Endodermal cell (in vitro differentiated cells): ENCODE measurements around the gene TNFRSF8. TPM values are rescaled to one million over a fixed set of nuclear protein-coding genes. Genes with fewer than 3 reads are reported as not detected.
"Not testable (repeated sequence)": the region's sequence is repeated elsewhere in the genome, so short reads cannot be mapped to it uniquely, and the experiment has no call there.

Source experiments
- DNase-seq: peaks from one replicate; pipeline ENCODE4 v3.0.0-alpha.2; 2017
- H3K27ac ChIP-seq: 2 replicates; pipeline ENCODE4 v1.5.1; 2013; ENCODE audit warnings: mild to moderate bottlenecking, low read depth, low read length, moderate library complexity
- H3K27me3 ChIP-seq: 2 replicates; pipeline ENCODE4 v1.6.1; 2013; ENCODE audit warnings: mild to moderate bottlenecking, low read length, moderate library complexity; ENCODE audit not compliant: insufficient read depth, control insufficient read depth, poor library complexity, severe bottlenecking
- H3K36me3 ChIP-seq: 2 replicates; pipeline ENCODE4 v1.7.0; 2013; ENCODE audit warnings: mild to moderate bottlenecking, low read length, moderate library complexity; ENCODE audit not compliant: control insufficient read depth, insufficient read depth
- H3K4me1 ChIP-seq: one replicate; pipeline ENCODE4 v1.7.0; 2013; ENCODE audit warnings: low read length; ENCODE audit not compliant: control insufficient read depth, insufficient read depth
- H3K4me3 ChIP-seq: 2 replicates; pipeline ENCODE4 v1.5.1; 2013; ENCODE audit warnings: mild to moderate bottlenecking, low read length, moderate library complexity
- H3K9ac ChIP-seq: 2 replicates; pipeline ENCODE4 v1.6.1; 2013; ENCODE audit warnings: mild to moderate bottlenecking, low read length, moderate library complexity; ENCODE audit not compliant: poor library complexity, severe bottlenecking; ENCODE audit errors: extremely low read depth
- H3K9me3 ChIP-seq: 2 replicates; pipeline ENCODE4 v1.6.1; 2013; ENCODE audit warnings: mild to moderate bottlenecking, low read length, moderate library complexity; ENCODE audit not compliant: control insufficient read depth
- H3K27ac Mint-ChIP-seq: 2 replicates; pipeline ENCODE4 v1.8.0; 2020; ENCODE audit warnings: mixed read lengths
- H3K27me3 Mint-ChIP-seq: 2 replicates; pipeline ENCODE4 v1.8.0; 2021; ENCODE audit warnings: mild to moderate bottlenecking, mixed read lengths; ENCODE audit not compliant: insufficient read depth
- H3K36me3 Mint-ChIP-seq: 2 replicates; pipeline ENCODE4 v1.8.0; 2020; ENCODE audit warnings: low read depth, mixed read lengths
- H3K4me1 Mint-ChIP-seq: 2 replicates; pipeline ENCODE4 v1.8.0; 2020; ENCODE audit warnings: mixed read lengths
- H3K4me3 Mint-ChIP-seq: 2 replicates; pipeline ENCODE4 v1.8.0; 2020; ENCODE audit warnings: mild to moderate bottlenecking, moderate library complexity, mixed read lengths
- H3K9me3 Mint-ChIP-seq: 2 replicates; pipeline ENCODE4 v1.8.0; 2020; ENCODE audit warnings: mild to moderate bottlenecking, mixed read lengths
- WGBS, 2 experiments: methylation state at CpG; one replicate each; pipeline versions ENCODE4 v1.1.5 to v1.1.7; 2013; ENCODE audit warnings: missing lambda C conversion rate in 2 of 2, mixed read lengths in 1 of 2; ENCODE audit not compliant: insufficient coverage in 1 of 2, insufficient read length in 1 of 2; 5-methylcytosine and 5-hydroxymethylcytosine counted together
- total RNA-seq, 2 donors: library from RNA; stranded (reverse); fragmentation: NEBNext Ultra II Directional in 1 of 2; extraction: Animal tissue kit (Norgen Biotek cat#: 25700) in 1 of 2; gene quantifications; 2 replicates in 1 of 2; 3 replicates in 1 of 2; pipeline ENCODE4 v1.2.1, GENCODE V29; 2021
- TF ChIP-seq, protein P1 (sequence below): fragments of 200-600 bp; sonication (generic); conservative IDR thresholded peaks from 2 replicates; pipeline ENCODE4 v1.5.0; 2021; ENCODE audit warnings: antibody characterized with exemption, mild to moderate bottlenecking

TNFRSF8 gene
- total RNA-seq, 2 donors from 2014 or later, result 0.69 to 2.3 TPM

DNA sequence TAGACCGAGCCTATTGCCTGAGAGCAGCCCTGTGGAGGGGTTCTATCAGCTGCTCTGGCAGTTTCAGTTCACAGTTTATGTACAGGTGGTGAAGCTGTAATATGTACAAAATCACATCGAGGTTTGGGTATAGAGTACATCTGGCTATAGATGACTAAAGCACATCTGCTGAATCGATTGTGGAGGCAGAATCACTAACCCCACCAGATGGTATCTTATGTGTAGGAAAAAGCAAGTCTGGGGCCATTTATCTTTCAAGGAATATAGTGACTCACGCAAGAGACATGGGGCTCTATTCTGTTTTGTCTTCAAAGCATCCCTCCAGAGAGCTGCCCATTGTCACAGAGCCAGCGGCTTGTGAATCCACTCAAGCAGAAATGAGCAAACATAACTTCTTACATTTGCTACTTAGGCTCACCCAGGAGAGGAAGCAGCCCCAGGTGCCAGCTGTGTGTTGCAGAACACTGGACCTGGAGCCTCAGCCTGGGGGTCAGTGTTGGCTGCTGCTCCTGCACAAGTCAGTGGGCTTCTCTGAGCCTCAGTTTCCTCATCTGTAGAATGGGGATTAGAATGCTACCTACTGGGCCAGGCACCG lies 22.5 kb upstream of the TNFRSF8 start:
- H3K4me3 Mint-ChIP-seq, result no peak overlapping the region
- Histone ChIP-seq H3K4me1 (peaks cover 4% of the 10 kb centered on the region), H3K9ac (no peak overlapping the region), H3K27ac (no peak overlapping the region), H3K36me3 (no peaks in the 10 kb centered on the region), H3K27me3 (no peaks in the 10 kb centered on the region), H3K9me3 (no peaks in the 10 kb centered on the region), H3K4me3 (no peak overlapping the region)
- DNase-seq, result no peak
- no peaks in the 10 kb centered on the region for H3K36me3 Mint-ChIP-seq
- 85 to 92% methylated on average over 4 to 6 of the region's 6 CpGs for WGBS, 2 experiments
- TF ChIP-seq, protein P1, sequence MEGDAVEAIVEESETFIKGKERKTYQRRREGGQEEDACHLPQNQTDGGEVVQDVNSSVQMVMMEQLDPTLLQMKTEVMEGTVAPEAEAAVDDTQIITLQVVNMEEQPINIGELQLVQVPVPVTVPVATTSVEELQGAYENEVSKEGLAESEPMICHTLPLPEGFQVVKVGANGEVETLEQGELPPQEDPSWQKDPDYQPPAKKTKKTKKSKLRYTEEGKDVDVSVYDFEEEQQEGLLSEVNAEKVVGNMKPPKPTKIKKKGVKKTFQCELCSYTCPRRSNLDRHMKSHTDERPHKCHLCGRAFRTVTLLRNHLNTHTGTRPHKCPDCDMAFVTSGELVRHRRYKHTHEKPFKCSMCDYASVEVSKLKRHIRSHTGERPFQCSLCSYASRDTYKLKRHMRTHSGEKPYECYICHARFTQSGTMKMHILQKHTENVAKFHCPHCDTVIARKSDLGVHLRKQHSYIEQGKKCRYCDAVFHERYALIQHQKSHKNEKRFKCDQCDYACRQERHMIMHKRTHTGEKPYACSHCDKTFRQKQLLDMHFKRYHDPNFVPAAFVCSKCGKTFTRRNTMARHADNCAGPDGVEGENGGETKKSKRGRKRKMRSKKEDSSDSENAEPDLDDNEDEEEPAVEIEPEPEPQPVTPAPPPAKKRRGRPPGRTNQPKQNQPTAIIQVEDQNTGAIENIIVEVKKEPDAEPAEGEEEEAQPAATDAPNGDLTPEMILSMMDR, result no peak
- no peaks in the 10 kb centered on the region for H3K27me3 Mint-ChIP-seq
- peaks cover 5% of the 10 kb centered on the region for H3K4me1 Mint-ChIP-seq
- H3K9me3 Mint-ChIP-seq, result peaks cover 17% of the 10 kb centered on the region
- H3K27ac Mint-ChIP-seq, result no peak overlapping the region

DNA sequence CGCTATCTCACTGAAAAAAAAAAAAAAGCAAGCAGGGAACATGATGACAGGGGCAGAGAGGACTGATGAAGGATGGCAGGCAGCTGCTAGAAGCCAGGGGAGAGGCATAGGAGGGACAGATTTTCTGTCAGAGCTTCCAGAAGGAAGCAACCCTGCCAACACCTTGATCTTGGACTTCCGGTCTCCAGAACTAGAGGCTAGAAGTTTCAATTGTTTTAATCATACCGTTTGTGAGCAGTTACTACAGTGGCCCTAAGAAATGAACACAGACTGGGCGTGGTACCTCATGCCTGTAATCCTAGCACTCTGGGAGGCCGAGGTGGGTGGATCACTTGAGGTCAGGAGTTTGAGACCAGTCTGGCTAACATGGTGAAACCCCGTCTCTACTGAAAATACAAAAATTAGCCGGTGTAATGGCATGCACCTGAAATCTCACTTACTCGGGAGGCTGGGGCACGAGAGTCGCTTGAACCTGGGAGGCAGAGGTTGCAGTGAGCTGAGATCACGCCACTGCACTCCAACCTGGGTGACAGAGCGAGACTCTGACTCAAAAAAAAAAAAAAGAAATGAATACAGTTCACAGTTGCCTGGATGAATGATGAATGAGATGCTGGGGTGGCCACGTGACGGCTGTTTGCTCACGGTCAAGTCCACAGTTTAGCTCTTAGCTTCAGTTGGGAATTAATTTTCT lies 18.8 kb upstream of the TNFRSF8 start:
- not testable (repeated sequence) for H3K4me3 ChIP-seq, DNase-seq, H3K36me3 Mint-ChIP-seq, H3K36me3 ChIP-seq, H3K4me1 ChIP-seq, H3K27me3 ChIP-seq, H3K9me3 ChIP-seq, H3K9ac ChIP-seq, H3K4me3 Mint-ChIP-seq, H3K27ac Mint-ChIP-seq, H3K27ac ChIP-seq, H3K4me1 Mint-ChIP-seq, H3K27me3 Mint-ChIP-seq
- WGBS, 2 experiments, result 95% methylated on average over 15 of the region's 15 CpGs
- peaks cover 17% of the 10 kb centered on the region for H3K9me3 Mint-ChIP-seq

DNA sequence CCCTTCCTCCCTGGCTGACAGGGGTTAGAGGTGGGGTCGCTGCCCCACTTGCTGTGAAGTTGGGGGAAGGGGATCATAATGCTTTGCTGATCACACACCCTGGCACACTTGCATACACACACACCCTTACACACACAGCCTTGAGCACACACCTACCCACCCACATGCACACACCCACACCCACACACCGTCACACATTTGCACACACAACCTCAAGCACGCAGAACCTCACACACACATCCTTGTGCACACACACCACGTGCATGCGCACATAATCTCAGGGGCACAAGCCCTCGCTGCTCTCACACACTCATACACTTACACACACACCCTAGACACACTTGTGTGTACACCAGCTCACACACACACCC lies 16.4 kb upstream of the TNFRSF8 start:
- no peaks in the 10 kb centered on the region for H3K27me3 ChIP-seq
- no peaks in the 10 kb centered on the region for H3K9me3 ChIP-seq
- Mint-ChIP-seq H3K27ac (no peak overlapping the region), H3K4me3 (no peak overlapping the region), H3K27me3 (no peaks in the 10 kb centered on the region), H3K36me3 (no peaks in the 10 kb centered on the region), H3K9me3 (peaks cover 14% of the 10 kb centered on the region), H3K4me1 (peaks cover 7% of the 10 kb centered on the region)
- TF ChIP-seq, protein P1, result no peak
- H3K36me3 ChIP-seq, result no peaks in the 10 kb centered on the region
- no peak overlapping the region for H3K27ac ChIP-seq
- H3K4me3 ChIP-seq, result no peak overlapping the region
- DNase-seq, result no peak
- WGBS, 2 experiments, result 99% methylated on average over 5 of the region's 6 CpGs; no CpG with 5 or more reads in 1 of the 2 experiments
- H3K9ac ChIP-seq, result no peak overlapping the region
- peaks cover 3% of the 10 kb centered on the region for H3K4me1 ChIP-seq
